Smooth muscle cell (in vitro differentiated cells): Measurements from ENCODE around the gene NLRC3. TPM values are rescaled to one million over a fixed set of nuclear protein-coding genes. Genes with fewer than 3 reads are reported as not detected.
"Not testable (repeated sequence)": the region's sequence is repeated elsewhere in the genome, so short reads cannot be mapped to it uniquely, and the experiment has no call there.

Experiments
- DNase-seq: peaks from one replicate; lab custom pipeline; 2025; ENCODE audit not compliant: unreplicated experiment; lab: John Stamatoyannopoulos, UW
- H2AFZ ChIP-seq: fragments of 200-600 bp; sonication (generic); 2 replicates; pipeline ENCODE4 v1.6.0; 2016; ENCODE audit warnings: antibody characterized with exemption, low read depth, mild to moderate bottlenecking
- H3F3A ChIP-seq: fragments of 200-600 bp; sonication (generic); 2 replicates; pipeline ENCODE4 v1.6.0; 2017; ENCODE audit warnings: antibody characterized with exemption, low read depth
- H3K27ac ChIP-seq: fragments of 200-600 bp; sonication (generic); 2 replicates; pipeline ENCODE4 v1.5.1; 2016; ENCODE audit warnings: low read depth, mild to moderate bottlenecking
- H3K27me3 ChIP-seq: fragments of 200-600 bp; sonication (generic); 2 replicates; pipeline ENCODE4 v1.6.1; 2016; ENCODE audit warnings: low read depth, mild to moderate bottlenecking
- H3K36me3 ChIP-seq: fragments of 200-600 bp; sonication (generic); 2 replicates; pipeline ENCODE4 v1.5.1; 2016; ENCODE audit warnings: low read depth
- H3K4me1 ChIP-seq: fragments of 200-600 bp; sonication (generic); 2 replicates; pipeline ENCODE4 v1.5.1; 2016; ENCODE audit warnings: low read depth
- H3K4me2 ChIP-seq: fragments of 200-600 bp; sonication (generic); 2 replicates; pipeline ENCODE4 v1.6.0; 2016; ENCODE audit warnings: mild to moderate bottlenecking
- H3K4me3 ChIP-seq: fragments of 200-600 bp; sonication (generic); 2 replicates; pipeline ENCODE4 v1.5.1; 2016; ENCODE audit warnings: mild to moderate bottlenecking
- H3K79me2 ChIP-seq: fragments of 200-600 bp; sonication (generic); 2 replicates; pipeline ENCODE4 v1.6.0; 2016; ENCODE audit warnings: low read depth, mild to moderate bottlenecking
- H3K9ac ChIP-seq: fragments of 200-600 bp; sonication (generic); 2 replicates; pipeline ENCODE4 v1.6.0; 2016; ENCODE audit warnings: low read depth
- H3K9me3 ChIP-seq: fragments of 200-600 bp; sonication (generic); replicated peaks from 2 replicates; pipeline ENCODE4 v1.5.1; 2016; ENCODE audit warnings: low read depth
- H4K20me1 ChIP-seq: fragments of 200-600 bp; sonication (generic); 2 replicates; pipeline ENCODE4 v1.6.0; 2016; ENCODE audit warnings: low read depth
- WGBS: methylation state at CpG from one replicate; pipeline ENCODE4 v1.1.7; 2016; ENCODE audit warnings: low lambda C conversion rate; 5-methylcytosine and 5-hydroxymethylcytosine counted together
- polyA plus RNA-seq: library from polyadenylated mRNA; unstranded; fragments of >200 nt; fragmentation: Nextera tagmentation; extraction: Ambion mirVana; gene quantifications from 2 replicates; pipeline ENCODE4 v1.2.1, GENCODE V29; 2016
- total RNA-seq: library from RNA; depleted of rRNA; stranded (reverse); fragments of >200 nt; gene quantifications from 2 replicates; pipeline ENCODE4 v1.2.3, GENCODE V29; 2014
- TF ChIP-seq, protein P1 (sequence below): fragments of 200-600 bp; sonication (generic); IDR thresholded peaks from 2 replicates; pipeline ENCODE4 v1.5.1; 2017; ENCODE audit warnings: borderline replicate concordance, mild to moderate bottlenecking, antibody characterized with exemption; ENCODE audit not compliant: insufficient read depth, poor library complexity, severe bottlenecking

Gene NLRC3
- total and polyA plus RNA-seq, 2 experiments from 2014 or later, result 0.02 TPM; not detected in 1

DNA sequence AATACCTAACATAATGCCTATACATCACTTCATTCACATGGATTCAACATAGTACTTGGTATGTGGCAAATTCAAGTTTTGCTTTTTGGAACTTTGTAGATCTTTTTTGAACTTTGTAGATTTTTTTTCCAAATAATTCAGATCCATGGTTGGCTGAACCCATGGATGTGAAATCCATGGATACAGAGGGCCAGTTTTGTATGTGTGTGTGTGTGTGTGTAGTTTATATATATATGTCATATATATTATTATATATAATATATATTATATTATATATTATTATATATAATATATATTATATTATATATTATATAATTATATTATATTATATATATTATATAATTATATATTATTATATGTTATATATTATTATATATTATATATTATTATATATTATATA lies 48.0 kb downstream of the NLRC3 start:
- no peaks in the 10 kb centered on the region for H3K79me2 ChIP-seq
- no peaks in the 10 kb centered on the region for H3K27me3 ChIP-seq
- no peaks in the 10 kb centered on the region for H3K9me3 ChIP-seq
- peaks cover 3% of the 10 kb centered on the region for H4K20me1 ChIP-seq
- DNase-seq, result no peak
- H3K4me1 ChIP-seq, result no peaks in the 10 kb centered on the region
- no peaks in the 10 kb centered on the region for H3F3A ChIP-seq
- H2AFZ ChIP-seq, result no peak overlapping the region
- no peaks in the 10 kb centered on the region for H3K36me3 ChIP-seq
- TF ChIP-seq, protein P1, sequence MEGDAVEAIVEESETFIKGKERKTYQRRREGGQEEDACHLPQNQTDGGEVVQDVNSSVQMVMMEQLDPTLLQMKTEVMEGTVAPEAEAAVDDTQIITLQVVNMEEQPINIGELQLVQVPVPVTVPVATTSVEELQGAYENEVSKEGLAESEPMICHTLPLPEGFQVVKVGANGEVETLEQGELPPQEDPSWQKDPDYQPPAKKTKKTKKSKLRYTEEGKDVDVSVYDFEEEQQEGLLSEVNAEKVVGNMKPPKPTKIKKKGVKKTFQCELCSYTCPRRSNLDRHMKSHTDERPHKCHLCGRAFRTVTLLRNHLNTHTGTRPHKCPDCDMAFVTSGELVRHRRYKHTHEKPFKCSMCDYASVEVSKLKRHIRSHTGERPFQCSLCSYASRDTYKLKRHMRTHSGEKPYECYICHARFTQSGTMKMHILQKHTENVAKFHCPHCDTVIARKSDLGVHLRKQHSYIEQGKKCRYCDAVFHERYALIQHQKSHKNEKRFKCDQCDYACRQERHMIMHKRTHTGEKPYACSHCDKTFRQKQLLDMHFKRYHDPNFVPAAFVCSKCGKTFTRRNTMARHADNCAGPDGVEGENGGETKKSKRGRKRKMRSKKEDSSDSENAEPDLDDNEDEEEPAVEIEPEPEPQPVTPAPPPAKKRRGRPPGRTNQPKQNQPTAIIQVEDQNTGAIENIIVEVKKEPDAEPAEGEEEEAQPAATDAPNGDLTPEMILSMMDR, result no peak
- no peak overlapping the region for H3K27ac ChIP-seq
- H3K4me2 ChIP-seq, result no peak overlapping the region
- H3K9ac ChIP-seq, result no peak overlapping the region
- no peak overlapping the region for H3K4me3 ChIP-seq

DNA sequence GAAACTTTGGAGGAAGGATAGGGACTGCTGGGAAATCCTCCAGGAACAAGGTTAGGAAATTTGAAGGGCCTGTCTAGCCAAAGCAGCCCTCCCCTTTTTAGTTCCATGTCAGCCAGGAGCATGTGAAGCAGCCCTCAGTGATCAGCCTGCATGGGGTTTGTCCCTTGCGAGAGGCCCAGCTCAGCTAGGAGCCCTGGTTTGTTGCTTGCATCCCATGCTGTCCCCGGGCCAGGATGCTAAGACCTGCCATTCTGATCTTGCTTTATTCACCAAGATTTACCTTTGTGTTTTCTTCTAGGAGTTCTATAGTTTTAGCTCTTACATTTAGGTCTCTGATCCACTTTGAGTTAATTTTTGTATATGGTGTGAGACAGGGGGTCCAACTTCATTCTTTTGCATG lies 48.8 kb downstream of the NLRC3 start:
- Histone ChIP-seq H3K36me3 (peaks cover 5% of the 10 kb centered on the region), H3K27ac (no peak overlapping the region), H3K79me2 (no peaks in the 10 kb centered on the region), H3K4me1 (no peaks in the 10 kb centered on the region), H2AFZ (no peak overlapping the region), H3K9me3 (no peaks in the 10 kb centered on the region), H3F3A (no peaks in the 10 kb centered on the region), H3K9ac (no peak overlapping the region), H3K4me2 (no peak overlapping the region), H3K4me3 (no peak overlapping the region), H3K27me3 (no peaks in the 10 kb centered on the region), H4K20me1 (peaks cover 3% of the 10 kb centered on the region)
- 95% methylated on average over 2 of the region's 2 CpGs for WGBS
- TF ChIP-seq, protein P1, result no peak
- DNase-seq, result no peak

DNA sequence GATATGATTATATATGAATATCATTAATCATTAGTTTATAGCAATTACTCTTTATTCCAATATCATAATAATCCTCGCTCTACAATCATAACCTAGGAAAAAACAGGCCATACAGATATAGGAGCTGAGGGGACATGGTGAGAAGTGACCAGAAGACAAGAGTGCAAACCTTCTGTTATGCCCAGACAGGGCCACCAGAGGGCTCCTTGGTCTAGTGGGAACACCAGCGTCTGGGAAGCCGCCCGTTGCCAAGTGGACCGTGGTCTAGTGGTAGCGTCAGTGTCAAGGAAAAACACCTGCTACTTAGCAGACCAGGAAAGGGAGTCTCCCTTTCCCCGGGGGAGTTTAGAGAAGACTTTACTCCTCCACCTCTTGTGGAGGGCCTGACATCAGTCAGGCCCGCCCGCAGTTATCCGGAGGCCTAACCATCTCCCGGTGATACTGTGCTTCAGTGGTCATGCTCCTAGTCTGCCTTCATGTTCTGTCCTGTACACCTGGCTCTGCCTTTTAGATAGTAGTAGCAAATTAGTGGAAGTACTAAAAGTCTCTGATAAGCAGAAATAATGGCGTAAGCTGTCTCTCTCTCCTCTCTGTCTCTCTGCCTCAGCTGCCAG lies 49.9 kb downstream of the NLRC3 start:
- not testable (repeated sequence) for H3K9ac ChIP-seq, H3K36me3 ChIP-seq, H2AFZ ChIP-seq, H3K4me1 ChIP-seq, H3K27ac ChIP-seq, H3K9me3 ChIP-seq, H3F3A ChIP-seq, H3K27me3 ChIP-seq, H4K20me1 ChIP-seq, H3K4me3 ChIP-seq, DNase-seq, H3K4me2 ChIP-seq, H3K79me2 ChIP-seq
- TF ChIP-seq, protein P1, result peak; percentile 45
- WGBS, result 75% methylated on average over 12 of the region's 12 CpGs

DNA sequence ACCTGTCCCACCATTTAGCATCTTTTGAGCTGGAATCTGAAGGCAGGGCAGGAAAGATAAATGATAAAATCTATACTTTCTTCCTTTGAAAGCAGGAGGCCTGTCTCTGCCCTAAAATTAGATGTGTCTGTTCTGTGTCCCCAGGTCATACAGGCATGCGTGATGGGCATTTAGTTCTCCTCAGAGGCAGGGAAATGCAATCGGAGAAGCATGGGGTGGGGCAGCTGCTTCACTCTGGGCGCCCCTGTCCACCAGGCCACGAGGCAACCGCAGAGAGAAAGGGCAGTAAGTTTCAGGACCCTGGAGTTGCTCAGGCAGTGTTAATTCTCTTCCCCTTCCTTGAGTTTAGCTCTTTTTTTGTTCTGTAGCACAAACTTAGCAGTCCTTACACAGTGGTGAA lies 51.3 kb downstream of the NLRC3 start:
- Histone ChIP-seq H3K4me3 (no peak overlapping the region), H3K9me3 (no peaks in the 10 kb centered on the region), H3K79me2 (no peaks in the 10 kb centered on the region), H3K36me3 (peaks cover 10% of the 10 kb centered on the region), H4K20me1 (peaks cover 3% of the 10 kb centered on the region), H3K4me2 (no peak overlapping the region), H3K27me3 (no peaks in the 10 kb centered on the region), H3K4me1 (no peaks in the 10 kb centered on the region), H3K27ac (no peak overlapping the region), H3F3A (no peaks in the 10 kb centered on the region), H3K9ac (no peak overlapping the region), H2AFZ (no peak overlapping the region)
- DNase-seq, result no peak
- 88% methylated on average over 5 of the region's 5 CpGs for WGBS
- TF ChIP-seq, protein P1, result no peak
